Measurements from ENCODE around the gene COX11. TPM values are rescaled to one million over a fixed set of nuclear protein-coding genes. Genes with fewer than 3 reads are reported as not detected.

The COX11 gene
- total RNA-seq, 4 donors from 2014 or later = 42.1 to 90.1 (median 48.4) TPM

DNA sequence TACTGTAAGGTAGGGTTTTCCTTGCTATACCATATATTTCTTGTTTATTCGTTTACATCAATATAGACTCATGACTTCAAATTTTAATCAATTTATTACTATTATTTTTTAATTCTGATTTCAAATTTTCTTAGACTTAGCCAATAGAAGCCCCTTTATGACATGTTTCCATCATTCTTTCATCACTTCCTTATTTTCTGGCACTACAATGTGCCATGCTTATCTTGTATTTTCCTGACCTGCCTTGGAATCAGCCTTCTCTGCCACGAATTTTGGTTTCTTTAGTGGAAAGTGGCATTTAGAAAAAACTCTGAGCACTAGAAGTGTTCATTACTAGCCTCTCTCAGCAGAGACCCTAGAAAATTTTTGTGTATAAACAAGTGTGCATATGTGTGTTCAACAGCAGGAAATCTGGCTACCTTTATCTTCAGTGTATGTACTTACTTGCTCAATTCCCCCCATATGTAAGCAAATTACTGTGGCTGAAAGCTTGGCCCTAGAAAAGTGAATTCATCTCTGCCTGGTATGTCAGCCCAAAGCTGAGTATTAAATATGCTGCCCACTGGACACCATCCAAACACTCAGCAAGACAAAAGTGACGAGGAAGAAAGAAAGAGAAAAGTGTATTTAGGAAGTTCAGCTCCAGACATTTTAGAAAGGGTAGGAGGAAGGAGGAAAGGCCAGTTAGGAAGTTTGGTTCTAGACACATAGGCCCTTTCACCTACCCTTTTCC, 4.1 kb upstream of the COX11 start:
- H3K27me3 ChIP-seq = no peaks in the 10 kb centered on the region
- H3K27ac ChIP-seq = no peak overlapping the region
- H3K9me3 ChIP-seq = no peaks in the 10 kb centered on the region
- TF ChIP-seq POLR2A (IDR thresholded peaks at IDR 0.05) = no peak
- TF ChIP-seq, protein P1, sequence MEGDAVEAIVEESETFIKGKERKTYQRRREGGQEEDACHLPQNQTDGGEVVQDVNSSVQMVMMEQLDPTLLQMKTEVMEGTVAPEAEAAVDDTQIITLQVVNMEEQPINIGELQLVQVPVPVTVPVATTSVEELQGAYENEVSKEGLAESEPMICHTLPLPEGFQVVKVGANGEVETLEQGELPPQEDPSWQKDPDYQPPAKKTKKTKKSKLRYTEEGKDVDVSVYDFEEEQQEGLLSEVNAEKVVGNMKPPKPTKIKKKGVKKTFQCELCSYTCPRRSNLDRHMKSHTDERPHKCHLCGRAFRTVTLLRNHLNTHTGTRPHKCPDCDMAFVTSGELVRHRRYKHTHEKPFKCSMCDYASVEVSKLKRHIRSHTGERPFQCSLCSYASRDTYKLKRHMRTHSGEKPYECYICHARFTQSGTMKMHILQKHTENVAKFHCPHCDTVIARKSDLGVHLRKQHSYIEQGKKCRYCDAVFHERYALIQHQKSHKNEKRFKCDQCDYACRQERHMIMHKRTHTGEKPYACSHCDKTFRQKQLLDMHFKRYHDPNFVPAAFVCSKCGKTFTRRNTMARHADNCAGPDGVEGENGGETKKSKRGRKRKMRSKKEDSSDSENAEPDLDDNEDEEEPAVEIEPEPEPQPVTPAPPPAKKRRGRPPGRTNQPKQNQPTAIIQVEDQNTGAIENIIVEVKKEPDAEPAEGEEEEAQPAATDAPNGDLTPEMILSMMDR (IDR thresholded peaks at IDR 0.05) = no peak
- H3K36me3 ChIP-seq = no peaks in the 10 kb centered on the region
- peaks cover 0 to 13% (median 0%) of the 10 kb centered on the region in 4 donors for H3K4me1 ChIP-seq
- H3K4me3 ChIP-seq = no peak overlapping the region
- no peak for DNase-seq

DNA sequence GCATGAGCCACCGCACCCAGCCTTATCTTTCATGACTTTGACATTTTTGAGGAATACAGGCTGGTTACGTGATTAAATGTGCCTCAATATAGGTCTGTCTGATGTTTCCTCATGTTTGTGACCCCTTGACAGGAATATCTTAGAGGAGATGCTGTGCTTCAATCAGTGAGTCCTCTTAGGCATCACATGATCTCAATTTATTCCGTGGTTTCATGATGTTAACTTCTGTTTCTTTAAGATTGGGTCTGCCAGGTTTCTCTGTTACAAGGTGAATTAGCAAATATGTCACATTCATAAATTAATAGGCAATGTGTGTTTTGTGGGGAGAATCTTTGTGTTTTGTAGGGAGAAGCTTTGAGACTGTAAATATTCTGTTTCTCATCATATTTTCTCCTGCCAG, 3.4 kb upstream of the COX11 start:
- no peak for TF ChIP-seq POLR2A (IDR thresholded peaks at IDR 0.05)
- TF ChIP-seq, protein P1 (IDR thresholded peaks at IDR 0.05) = no peak
- Histone ChIP-seq H3K4me3 (no peak overlapping the region), H3K9me3 (no peaks in the 10 kb centered on the region), H3K27me3 (no peaks in the 10 kb centered on the region), H3K36me3 (no peaks in the 10 kb centered on the region), H3K27ac (no peak overlapping the region), H3K4me1 (peaks cover 0 to 20% (median 2%) of the 10 kb centered on the region in 4 donors)
- no peak for DNase-seq

DNA sequence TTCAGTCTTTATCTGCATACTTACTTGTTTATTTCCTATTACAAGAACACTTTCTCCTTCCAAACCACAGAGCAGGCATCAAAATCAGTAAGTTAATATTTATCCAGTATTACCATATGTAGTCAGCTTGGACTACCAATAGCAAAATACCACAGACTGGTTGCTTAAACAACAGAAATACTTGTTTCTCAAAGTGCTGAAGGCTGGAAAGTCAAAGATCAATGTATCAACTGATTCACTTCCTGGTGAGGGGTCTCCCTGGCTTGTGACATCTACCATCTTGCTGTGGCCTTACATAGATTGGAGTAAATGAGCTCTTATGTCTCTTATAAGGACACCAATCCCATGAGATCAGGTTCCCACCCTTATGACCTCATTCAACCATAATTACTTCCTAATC, 2.7 kb upstream of the COX11 start:
- Histone ChIP-seq H3K4me3 (no peak overlapping the region), H3K27me3 (no peaks in the 10 kb centered on the region), H3K9me3 (no peaks in the 10 kb centered on the region), H3K4me1 (peaks cover 0 to 28% (median 2%) of the 10 kb centered on the region in 4 donors), H3K27ac (no peak overlapping the region), H3K36me3 (no peaks in the 10 kb centered on the region)
- TF ChIP-seq POLR2A (IDR thresholded peaks at IDR 0.05) = no peak
- TF ChIP-seq, protein P1 (IDR thresholded peaks at IDR 0.05) = no peak
- DNase-seq = no peak

DNA sequence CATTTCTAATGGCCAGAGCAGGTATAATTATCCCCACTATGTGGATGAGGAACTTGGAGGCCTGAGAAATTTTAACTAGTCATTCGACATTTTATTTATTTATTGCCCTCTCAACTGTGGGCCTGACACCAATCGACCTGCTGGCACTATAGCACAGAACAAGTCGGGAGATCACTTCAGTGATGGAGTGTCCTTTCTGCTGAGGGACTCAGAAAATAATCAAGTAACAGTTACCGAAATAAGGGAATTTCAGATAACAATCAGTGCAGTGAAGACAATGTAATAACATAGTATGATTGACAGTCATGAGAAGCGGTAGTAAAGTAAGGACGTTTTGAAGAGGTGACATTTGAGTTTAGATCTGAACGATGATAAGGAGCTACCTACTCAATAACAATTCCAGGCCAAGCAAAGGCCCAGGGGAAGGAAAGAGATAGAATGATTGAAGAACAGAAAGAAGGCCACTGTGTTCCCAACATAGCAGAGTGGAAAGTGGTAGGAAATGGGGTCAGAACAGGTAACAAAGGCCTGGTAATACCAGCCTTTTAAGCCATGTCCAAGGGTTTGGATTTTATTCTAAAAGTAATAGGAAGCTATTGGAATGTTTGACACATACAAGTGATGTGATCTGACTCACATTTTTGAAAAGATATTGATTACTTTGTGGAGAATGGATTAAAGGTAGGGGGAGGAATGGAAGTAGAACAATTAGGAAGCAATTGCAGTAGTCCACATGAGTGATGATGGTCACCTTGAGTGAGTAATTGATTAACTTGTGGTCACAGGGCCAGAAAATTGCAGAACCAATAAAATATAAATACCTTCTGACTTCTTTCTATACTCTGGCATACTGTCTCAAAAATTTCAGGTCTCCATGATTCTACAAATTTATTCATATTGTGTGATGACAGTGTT, 1.5 kb upstream of the COX11 start:
- peak overlapping the region in 3 of 4 donors; percentile 68 to 84 (median 82) for H3K27ac ChIP-seq
- no peak for TF ChIP-seq POLR2A (IDR thresholded peaks at IDR 0.05)
- TF ChIP-seq, protein P1 (IDR thresholded peaks at IDR 0.05) = no peak
- peak overlapping the region; percentile 65 to 89 (median 84) for H3K4me3 ChIP-seq
- no peaks in the 10 kb centered on the region for H3K27me3 ChIP-seq
- no peaks in the 10 kb centered on the region for H3K9me3 ChIP-seq
- peaks cover 0 to 32% (median 2%) of the 10 kb centered on the region in 4 donors for H3K4me1 ChIP-seq
- H3K36me3 ChIP-seq = no peaks in the 10 kb centered on the region
- no peak for DNase-seq

DNA sequence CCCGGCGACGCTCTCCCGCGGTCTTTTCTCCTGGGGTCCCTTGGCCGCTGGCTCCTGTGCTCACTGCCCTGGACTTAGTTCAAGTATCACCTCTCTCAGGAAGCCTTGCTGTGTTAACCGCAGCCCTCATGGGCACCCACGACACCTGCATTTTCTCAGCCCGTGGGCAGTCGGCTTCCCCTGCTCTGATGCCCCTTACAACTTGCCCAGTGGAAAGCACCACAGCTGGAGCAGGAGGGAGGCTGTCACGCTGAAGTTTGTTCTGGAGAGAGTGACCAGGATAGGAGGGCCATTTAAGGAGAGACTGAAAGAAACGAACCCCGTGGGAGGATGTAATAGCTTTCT, 506 bp upstream of the COX11 start:
- H3K4me3 ChIP-seq = peak overlapping the region; percentile 65 to 89 (median 84)
- TF ChIP-seq, protein P1 (IDR thresholded peaks at IDR 0.05) = no peak
- TF ChIP-seq POLR2A (IDR thresholded peaks at IDR 0.05) = no peak
- peaks cover 0 to 6% (median 0%) of the 10 kb centered on the region in 3 donors for H3K36me3 ChIP-seq
- peaks cover 0 to 32% (median 2%) of the 10 kb centered on the region in 4 donors for H3K4me1 ChIP-seq
- no peaks in the 10 kb centered on the region for H3K9me3 ChIP-seq
- peak in 1 of 3 donors; percentile 55 for DNase-seq
- H3K27ac ChIP-seq = peak overlapping the region; percentile 68 to 88 (median 83)
- H3K27me3 ChIP-seq = no peaks in the 10 kb centered on the region
